Measurements from ENCODE around the gene ATP13A1.
"Not testable (repeated sequence)": the region's sequence is repeated elsewhere in the genome, so short reads cannot be mapped to it uniquely, and the experiment has no call there.

Gene ATP13A1

DNA sequence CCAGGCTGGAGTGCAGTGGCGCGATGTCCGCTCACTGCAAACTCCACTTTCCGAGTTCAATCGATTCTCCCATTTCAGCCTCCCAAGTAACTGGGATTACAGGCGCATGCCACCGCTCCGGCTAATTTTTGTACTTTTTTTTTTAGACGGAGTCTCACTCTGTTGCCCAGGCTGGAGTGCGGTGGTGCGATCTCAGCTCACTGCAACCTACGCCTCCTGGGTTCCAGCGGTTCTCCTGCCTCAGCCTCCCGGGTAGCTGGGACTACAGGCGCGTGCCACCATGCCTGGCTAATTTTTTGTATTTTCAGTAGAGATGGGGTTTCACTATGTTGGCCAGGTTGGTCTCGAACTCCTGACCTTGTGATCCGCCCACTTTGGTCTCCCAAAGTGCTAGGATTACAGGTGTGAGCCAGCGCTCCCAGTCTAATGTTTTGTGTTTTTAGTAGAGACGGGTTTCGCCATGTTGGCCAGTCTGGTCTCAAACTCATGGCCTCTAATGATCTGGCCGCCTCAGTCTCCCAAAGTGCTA lies 2.0 kb upstream of the ATP13A1 start:
- DNase-seq (ENCODE audit: low read depth, low spot score) = not testable (repeated sequence)

DNA sequence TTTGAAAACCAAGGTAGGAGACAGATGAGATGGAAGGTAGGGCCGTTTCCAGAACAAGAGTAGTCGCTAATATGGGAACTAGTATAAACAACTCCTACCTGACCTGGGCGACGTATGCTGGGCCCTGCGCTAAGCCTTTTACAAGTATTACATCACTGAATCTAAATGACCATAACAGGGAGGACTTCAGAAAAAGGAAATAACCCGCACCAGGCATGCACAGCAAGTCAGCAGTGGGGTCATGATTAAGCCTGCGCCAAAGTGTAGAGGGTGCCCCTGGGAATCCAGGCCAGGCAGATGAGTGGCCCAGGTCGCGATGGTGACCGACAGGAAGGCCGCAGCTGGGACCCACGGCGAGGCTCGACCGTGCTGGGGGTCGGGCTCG lies 613 bp downstream of the ATP13A1 start:
- peak; percentile 19 for DNase-seq (ENCODE audit: low read depth, low spot score)

- no peak for DNase-seq (ENCODE audit: low read depth, low spot score)
These were observed 1.1 kb downstream of the ATP13A1 start for GRCh38 chr19:19662344-19662743.

GRCh38 chr19:19661675-19662251 lies 1.7 kb downstream of the ATP13A1 start:
- no peak for DNase-seq (ENCODE audit: low read depth, low spot score)

DNA sequence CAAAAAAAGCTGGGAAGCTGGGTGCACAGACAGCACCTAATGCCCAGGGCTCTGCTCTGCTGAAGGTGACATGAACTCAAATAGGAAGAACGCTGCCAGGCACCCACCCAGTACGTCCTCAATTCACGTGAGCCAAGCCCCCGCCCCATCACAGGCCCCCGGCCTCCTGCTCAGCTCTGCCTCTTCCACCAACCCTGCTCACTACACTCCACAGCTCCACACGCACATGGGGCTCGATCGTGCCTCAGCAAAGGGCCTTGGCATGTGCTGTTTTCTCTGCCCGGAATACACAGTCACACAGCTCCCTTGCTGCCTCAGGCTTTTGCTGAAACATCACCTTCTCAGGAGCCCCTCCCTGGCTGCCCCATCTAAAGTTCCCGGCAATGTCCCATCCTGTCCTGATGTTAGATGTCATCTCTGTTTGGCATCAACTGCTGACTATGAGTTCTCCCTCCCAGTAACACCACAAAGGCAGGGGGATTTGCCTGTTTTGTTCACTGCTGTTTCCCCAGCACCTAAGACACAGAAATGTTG lies 2.3 kb downstream of the ATP13A1 start:
- DNase-seq (ENCODE audit: low read depth, low spot score) = no peak

DNA sequence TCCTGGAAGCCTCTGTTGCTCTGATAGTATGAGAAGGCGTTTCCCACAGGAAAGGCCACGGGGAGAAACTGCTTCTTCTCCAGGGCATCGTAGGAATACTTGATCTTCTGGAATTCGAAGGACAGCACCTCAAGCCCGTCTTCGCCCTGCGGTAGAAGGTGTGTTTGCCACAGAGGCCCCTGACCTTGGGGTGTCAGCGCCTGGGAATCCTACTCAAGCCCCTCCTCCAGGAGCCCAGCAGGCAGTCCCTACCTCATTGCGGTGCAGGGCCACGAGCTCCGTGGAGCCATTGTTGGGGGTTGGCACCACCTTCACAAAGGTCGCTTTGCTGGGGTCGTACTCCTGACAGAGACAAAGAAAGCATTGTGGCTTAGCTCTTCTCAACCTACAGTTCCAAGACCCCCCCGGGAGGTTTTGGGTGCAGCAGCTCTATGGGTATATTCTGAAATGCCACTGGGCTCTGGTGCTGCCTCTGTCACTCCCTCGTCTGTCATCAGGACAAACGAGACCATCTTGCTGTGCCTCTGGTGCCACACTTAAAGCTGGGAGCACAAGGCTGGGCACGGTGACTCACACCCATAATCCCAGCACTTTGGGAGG lies 3.7 kb downstream of the ATP13A1 start:
- no peak for DNase-seq (ENCODE audit: low read depth, low spot score)

GRCh38 chr19:19657397-19657783 lies 6.1 kb downstream of the ATP13A1 start:
- DNase-seq (ENCODE audit: low read depth, low spot score) = no peak

GRCh38 chr19:19656451-19657396 lies 6.8 kb downstream of the ATP13A1 start:
- no peak for DNase-seq (ENCODE audit: low read depth, low spot score)

DNA sequence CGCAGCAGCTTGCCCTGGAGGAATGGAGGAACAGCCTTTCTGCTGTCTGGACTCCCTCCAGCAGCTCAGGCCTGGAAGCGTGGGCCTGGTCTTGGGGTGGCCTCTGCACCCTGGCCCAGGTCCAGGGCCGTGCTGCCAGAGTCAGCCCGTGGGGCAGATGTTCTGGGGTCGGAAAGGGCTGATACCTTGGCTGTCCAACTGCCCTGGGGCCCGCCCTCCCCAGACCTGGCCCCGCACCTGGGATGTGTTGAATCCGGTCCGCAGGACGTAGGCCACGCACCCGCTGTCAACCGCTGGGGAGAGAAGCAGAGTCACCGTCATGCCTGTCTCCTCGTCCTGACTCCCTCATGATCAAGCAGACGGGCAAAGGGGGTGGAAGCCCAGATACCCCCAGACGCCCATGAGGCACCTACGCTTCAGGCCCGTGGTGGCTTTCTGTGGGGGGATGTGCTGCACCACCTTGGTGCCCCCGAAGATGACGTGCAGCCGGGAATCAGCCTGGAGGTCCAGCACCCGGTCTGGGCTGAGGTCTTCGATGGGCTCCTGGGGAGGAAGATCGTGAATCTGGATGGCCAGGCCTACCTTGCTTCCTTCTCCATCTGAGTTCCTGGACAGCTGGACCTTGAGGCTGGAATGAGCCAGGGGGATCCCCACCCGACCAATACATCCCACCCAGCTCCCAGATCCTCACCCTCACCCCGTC lies 7.7 kb downstream of the ATP13A1 start:
- DNase-seq (ENCODE audit: low read depth, low spot score) = no peak

- no peak for DNase-seq (ENCODE audit: low read depth, low spot score)
These were observed 8.4 kb downstream of the ATP13A1 start for GRCh38 chr19:19655051-19655594.

GRCh38 chr19:19654441-19654840 lies 9.0 kb downstream of the ATP13A1 start:
- no peak for DNase-seq (ENCODE audit: low read depth, low spot score)

DNA sequence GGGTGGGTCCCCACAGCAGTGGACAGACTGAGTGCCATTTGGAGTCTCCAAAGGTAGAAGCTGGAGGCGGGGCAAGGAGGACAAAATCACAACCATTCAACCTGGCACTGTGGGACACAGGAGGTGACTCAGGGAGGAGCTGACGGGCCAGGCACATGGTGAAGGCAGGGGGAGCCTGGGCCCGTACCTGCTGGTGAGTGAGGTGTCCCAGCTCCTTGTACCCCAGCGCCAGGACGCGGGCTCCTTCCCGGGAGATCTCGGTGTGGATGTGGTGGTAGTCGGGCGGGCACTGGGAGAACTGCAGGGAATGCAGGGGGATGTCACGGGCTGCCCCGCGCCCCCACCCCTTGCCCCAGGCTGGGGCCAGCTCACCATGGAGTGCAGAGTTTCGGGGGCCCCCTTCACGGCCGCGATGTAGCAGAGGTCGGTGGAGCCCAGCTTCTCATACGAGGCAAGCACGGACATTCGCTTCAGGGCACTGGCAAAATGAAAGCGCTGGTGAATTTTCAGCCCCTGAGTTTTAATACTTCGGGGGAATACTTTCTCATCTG lies 9.8 kb downstream of the ATP13A1 start:
- no peak for DNase-seq (ENCODE audit: low read depth, low spot score)

DNA sequence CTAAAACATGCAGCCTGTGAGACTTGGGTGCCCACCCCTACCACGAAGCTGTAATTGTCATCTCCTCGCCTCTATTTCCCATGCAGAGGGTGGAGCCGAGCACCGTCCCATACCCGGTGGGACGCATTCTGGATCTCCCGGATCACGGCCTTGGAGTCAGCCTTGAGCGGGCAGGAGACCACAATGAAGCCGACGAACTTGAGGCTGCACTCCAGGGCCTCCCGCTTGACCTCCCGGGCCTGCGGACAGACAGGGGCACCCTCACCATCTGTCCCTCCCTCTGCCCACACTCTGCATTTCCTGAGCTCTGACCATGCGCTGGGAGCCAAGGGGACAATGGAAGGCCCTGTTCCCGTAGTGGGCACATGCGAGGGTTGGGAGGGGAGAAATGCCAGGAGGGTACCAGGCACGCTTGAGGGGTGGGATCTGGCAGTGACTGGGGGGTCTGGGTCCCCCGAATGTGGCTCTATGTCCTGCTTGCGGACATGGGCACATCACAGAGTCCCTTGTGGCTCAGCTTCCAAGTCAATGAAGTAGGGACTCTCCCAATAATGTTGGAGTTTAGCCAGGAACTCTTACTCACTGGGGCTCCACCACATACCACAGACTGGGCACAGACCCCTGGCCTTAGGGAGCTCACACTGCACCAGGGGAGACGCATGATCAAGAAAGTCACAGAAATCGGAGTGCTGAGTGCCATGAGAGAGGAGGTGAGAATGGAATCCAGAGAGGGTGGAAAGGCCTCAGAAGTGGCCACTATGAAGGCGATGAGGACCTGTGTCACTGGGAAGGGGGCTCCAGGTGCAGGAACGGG lies 10.8 kb downstream of the ATP13A1 start:
- peak; percentile 63 for DNase-seq (ENCODE audit: low read depth, low spot score)

GRCh38 chr19:19651076-19651475 lies 12.4 kb downstream of the ATP13A1 start:
- no peak for DNase-seq (ENCODE audit: low read depth, low spot score)

- DNase-seq (ENCODE audit: low read depth, low spot score) = no peak
These were observed 13.1 kb downstream of the ATP13A1 start for GRCh38 chr19:19650331-19650730.

DNA sequence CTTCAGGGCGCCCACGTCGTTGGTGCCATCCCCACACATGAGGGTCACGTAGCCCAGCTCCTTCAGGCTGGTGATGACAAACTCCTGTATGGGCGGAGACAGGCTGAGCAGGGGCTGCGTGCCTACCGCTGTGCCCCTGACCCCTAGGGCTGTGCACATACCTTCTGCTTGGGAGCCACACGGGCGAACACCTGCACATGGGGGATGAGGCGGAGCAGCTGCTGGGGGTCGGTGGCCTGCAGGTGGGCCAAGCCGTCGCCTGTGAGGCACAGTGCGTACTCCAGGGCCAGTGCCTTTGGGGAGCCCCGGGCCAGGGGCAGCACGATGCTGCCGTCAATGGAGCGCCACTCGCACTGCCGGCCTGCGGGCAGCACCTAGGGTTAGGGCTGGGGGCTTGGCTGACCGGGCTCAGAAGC lies 13.9 kb downstream of the ATP13A1 start:
- DNase-seq (ENCODE audit: low read depth, low spot score) = no peak

- DNase-seq (ENCODE audit: low read depth, low spot score) = no peak
These were observed 14.3 kb downstream of the ATP13A1 start for GRCh38 chr19:19649155-19649554.

DNA sequence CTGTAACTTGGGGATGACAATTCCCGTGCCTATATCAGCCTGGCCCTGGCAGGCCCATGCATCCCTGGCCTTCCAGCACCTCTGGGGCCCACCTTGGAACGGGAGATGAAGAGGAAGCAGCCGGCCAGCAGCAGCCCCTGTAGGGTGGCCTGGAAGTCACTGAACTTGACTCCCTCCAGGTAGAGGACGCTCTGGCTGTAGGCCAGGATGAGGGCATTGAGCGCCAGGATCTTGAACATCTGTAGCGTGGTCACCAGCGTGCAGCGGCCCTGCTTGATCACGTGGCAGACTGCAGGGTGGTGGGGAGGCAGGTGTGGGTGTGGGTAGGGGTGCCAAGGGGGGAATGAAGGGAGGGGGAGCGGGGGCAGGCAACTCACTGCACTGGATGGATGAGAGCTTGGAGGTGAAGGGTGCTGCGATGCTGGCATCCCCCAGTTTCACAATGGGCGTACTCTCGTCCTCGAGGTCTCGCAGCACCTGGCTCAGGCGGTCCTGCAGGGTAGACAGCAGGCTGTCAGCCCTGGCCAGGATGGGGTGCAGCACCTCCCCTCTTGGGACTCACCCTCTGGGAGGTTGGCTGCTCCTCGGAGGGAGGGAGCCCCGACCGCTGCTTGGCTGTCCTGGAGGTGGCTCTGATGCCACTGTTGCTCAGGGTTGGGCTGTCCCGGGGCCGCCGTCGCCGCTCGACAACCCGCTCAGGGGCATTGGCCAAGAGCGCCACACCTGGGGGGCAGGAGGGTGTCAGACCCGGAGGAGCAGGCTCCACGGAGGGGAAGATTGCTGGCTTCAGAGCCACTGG lies 16.2 kb downstream of the ATP13A1 start:
- no peak for DNase-seq (ENCODE audit: low read depth, low spot score)

DNA sequence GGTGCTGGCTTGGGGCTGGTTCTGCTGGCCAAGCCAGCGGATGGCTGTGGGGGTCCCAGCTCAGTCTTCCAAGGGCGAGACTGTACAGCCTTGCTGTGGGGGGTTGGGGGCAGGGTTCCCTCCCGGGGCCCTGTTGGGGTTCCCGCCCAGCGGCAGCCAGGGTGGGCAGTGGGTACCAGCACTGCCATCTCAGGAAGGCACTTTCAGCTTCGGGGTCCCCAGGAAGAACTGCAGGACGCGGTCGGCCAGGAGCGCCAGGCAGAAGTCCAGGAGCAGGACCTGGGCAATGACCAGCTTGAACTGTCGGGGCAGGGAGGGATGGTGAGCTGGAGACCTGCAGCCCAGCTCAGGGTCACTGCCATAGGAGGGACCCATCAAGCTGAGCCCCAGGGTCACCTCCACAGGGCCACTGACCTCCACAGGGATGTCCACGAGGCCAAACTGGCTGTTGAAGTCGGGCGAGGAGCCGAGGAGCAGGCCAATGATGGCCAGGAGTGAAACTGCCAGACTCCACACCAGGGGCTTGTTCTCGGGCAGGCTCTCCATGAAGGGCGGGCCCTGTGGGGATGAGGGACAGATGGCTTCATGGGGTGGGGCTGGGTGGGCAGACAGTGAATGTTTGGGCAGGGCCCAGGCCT lies 18.1 kb downstream of the ATP13A1 start:
- no peak for DNase-seq (ENCODE audit: low read depth, low spot score)

Measured in astrocyte of the hippocampus (primary cell).